Upper lobe of right lung (tissue), 1 donor: ENCODE measurements around the gene CATSPER3. TPM values are rescaled to one million over a fixed set of nuclear protein-coding genes. Genes with fewer than 3 reads are reported as not detected.

ENCODE experiments used
- ATAC-seq: fragments of 200-7000 bp; cut with Tn5 transposase; one replicate; pipeline ENCODE4 v1.9.1; 2020; ENCODE audit warnings: mild to moderate bottlenecking, moderate library complexity
- DNase-seq: peaks from one replicate; pipeline ENCODE4 v3.0.0-alpha.2; 2020
- H3K27ac ChIP-seq: fragments of 200-600 bp; one replicate; pipeline ENCODE4 v1.8.0; 2022
- H3K27me3 ChIP-seq: fragments of 200-600 bp; one replicate; pipeline ENCODE4 v1.8.0; 2022; ENCODE audit warnings: mild to moderate bottlenecking
- H3K36me3 ChIP-seq: fragments of 200-600 bp; one replicate; pipeline ENCODE4 v1.8.0; 2022
- H3K4me1 ChIP-seq: fragments of 200-600 bp; one replicate; pipeline ENCODE4 v1.8.0; 2022
- H3K4me3 ChIP-seq: fragments of 200-600 bp; one replicate; pipeline ENCODE4 v1.8.0; 2022; ENCODE audit warnings: mild to moderate bottlenecking
- H3K9me3 ChIP-seq: fragments of 200-600 bp; one replicate; pipeline ENCODE4 v1.8.0; 2022
- intact Hi-C: fragments of 100-400 bp; cut with DNase I; formaldehyde crosslinking; loops from one replicate; pipeline ENCODE4 v1.11.0; 2022
- total RNA-seq: library from RNA; stranded (reverse); fragmentation: NEBNext Ultra II Directional; extraction: Animal tissue kit (Norgen Biotek cat#: 25700); gene quantifications from one replicate; pipeline ENCODE4 v1.2.1, GENCODE V29; 2021
- TF ChIP-seq, protein P1 (sequence below): fragments of 200-600 bp; IDR thresholded peaks from one replicate; pipeline ENCODE4 v1.8.0; 2022; ENCODE audit warnings: antibody characterized with exemption
- donor health status: DM: no; HTN: yes; CAD: no; lungs with severe emphysema.

Gene CATSPER3
- total RNA-seq, 1 donor from 2014 or later = 0.87 TPM

DNA sequence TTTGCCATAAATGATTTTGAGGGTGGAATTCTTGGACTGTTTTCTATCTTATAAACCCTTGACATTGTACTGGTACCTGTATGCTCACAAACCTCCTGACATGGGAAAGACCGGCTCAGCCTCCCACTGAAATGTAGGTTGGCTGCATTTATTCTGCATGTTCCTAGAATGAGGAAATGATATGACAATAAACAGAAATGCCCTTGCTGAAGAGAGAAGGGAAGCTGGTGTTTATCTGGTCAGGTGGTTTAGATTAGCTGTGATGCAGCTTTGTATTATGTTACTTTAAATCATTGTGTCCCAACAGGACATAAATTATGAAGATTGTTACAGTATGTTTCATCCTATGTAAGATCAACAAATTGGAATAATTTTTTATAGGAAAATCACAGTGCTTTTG lies 23.1 kb upstream of the CATSPER3 start:
- TF ChIP-seq, protein P1, sequence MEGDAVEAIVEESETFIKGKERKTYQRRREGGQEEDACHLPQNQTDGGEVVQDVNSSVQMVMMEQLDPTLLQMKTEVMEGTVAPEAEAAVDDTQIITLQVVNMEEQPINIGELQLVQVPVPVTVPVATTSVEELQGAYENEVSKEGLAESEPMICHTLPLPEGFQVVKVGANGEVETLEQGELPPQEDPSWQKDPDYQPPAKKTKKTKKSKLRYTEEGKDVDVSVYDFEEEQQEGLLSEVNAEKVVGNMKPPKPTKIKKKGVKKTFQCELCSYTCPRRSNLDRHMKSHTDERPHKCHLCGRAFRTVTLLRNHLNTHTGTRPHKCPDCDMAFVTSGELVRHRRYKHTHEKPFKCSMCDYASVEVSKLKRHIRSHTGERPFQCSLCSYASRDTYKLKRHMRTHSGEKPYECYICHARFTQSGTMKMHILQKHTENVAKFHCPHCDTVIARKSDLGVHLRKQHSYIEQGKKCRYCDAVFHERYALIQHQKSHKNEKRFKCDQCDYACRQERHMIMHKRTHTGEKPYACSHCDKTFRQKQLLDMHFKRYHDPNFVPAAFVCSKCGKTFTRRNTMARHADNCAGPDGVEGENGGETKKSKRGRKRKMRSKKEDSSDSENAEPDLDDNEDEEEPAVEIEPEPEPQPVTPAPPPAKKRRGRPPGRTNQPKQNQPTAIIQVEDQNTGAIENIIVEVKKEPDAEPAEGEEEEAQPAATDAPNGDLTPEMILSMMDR = no peak
- Histone ChIP-seq H3K27me3 (no peaks in the 10 kb centered on the region), H3K27ac (no peak overlapping the region), H3K4me1 (no peaks in the 10 kb centered on the region), H3K4me3 (no peak overlapping the region), H3K36me3 (no peaks in the 10 kb centered on the region), H3K9me3 (no peaks in the 10 kb centered on the region)
- DNase-seq (no peak), ATAC-seq (no peak)
- intact Hi-C loops = no loop called here

DNA sequence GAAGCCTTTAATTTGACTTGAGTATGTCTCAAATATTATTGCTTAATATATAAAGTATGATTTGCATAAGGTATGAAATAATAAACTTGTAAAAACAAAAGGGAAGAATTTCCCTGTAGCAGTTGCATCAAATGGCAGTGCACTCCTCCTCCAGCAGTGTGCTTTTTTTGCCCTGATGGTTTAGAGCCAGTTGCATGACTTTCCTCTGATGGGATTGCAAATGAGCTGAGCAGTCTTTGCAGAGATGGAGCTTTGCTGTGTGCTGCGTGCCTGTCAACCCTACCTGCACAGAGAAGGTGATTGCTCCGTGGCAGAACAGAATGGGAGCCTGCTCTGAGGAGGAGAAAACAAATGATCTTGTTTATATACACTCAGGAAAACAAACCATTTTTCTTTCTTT lies 22.7 kb upstream of the CATSPER3 start:
- H3K27me3 ChIP-seq = no peaks in the 10 kb centered on the region
- no peak overlapping the region for H3K4me3 ChIP-seq
- intact Hi-C loops = no loop called here
- TF ChIP-seq, protein P1 = no peak
- H3K9me3 ChIP-seq = no peaks in the 10 kb centered on the region
- H3K4me1 ChIP-seq = no peaks in the 10 kb centered on the region
- ATAC-seq = no peak
- H3K27ac ChIP-seq = no peak overlapping the region
- no peaks in the 10 kb centered on the region for H3K36me3 ChIP-seq
- DNase-seq = no peak

DNA sequence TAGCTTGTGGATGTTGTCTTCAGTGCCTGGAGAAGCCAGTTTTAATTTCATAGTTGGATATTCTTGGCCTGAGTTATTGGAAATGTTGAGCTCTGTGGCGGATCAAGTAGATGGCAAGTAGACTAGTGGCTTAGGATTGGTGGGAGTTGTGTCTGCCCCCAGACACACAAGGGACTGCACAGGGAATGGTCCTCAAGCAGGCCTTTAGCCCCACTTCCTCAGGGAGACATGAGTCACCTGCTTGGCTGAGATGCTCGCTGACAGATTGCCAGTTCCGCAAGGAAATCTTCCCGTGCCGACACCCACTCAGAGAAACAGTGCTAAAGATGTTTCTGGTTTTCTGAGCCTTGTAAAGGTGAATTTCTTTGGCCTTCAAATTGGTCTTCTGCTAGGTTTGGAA lies 18.8 kb upstream of the CATSPER3 start:
- Histone ChIP-seq H3K9me3 (no peaks in the 10 kb centered on the region), H3K4me3 (no peak overlapping the region), H3K27ac (no peak overlapping the region), H3K4me1 (no peaks in the 10 kb centered on the region), H3K27me3 (no peaks in the 10 kb centered on the region), H3K36me3 (no peaks in the 10 kb centered on the region)
- intact Hi-C loops = no loop called here
- TF ChIP-seq, protein P1 = no peak
- DNase-seq (no peak), ATAC-seq (no peak)

DNA sequence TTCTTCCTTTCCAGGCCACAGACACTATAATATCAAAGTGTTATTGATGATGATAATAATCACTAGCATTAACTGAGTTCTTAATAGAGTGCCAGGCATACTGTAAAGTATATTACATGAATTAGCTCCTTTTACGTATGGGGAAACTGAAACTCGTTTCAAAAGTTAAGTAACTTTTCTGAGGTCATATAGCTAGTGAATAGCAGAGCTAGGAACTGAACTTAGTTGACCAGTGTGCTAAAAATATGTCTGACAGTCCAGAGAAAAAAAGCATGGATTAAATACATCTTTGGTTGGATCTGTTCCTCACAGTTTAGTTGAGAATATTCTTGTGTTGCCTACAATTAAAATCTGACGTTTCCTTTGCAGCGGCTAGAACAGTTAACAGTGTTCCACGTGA lies 18.4 kb upstream of the CATSPER3 start:
- TF ChIP-seq, protein P1 = no peak
- no peak overlapping the region for H3K4me3 ChIP-seq
- no peak for ATAC-seq
- no peak overlapping the region for H3K27ac ChIP-seq
- no peaks in the 10 kb centered on the region for H3K27me3 ChIP-seq
- H3K9me3 ChIP-seq = no peaks in the 10 kb centered on the region
- no peaks in the 10 kb centered on the region for H3K36me3 ChIP-seq
- H3K4me1 ChIP-seq = no peaks in the 10 kb centered on the region
- intact Hi-C loops = no loop called here
- DNase-seq = no peak

DNA sequence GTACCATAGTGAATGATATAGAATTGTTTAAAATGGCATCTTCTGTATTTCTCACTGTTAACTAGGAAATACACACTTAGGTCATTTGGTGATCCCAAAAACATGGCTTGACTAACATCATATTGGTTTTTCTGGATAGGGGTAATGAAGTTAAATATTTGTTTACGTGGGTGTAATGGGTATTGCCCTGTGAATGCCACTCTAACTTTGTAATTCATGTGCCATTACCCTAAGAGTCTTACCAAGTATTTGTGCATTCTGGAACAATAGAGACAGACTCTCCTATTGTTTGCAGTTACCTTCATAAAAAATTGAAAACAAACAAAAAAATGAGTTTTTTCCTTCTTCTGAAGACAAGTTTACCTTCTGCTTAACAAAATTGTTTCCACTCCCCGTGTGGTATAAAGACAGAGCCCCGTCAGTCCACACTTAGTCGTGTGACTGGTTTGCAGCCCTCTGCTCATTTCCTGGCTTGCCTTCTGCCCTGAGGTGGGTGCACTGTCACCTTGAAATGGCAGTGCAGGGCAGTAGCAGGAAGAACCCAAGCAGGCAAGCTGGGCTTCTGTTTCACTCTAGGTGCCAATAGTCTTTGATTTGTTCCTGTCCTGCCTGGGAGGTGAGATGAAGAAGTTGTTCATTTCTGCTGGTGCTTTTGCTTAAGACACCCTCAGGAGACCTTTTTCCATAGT lies 9.6 kb upstream of the CATSPER3 start:
- Histone ChIP-seq H3K27ac (no peak overlapping the region), H3K36me3 (peaks cover 16% of the 10 kb centered on the region), H3K9me3 (no peaks in the 10 kb centered on the region), H3K4me1 (no peaks in the 10 kb centered on the region), H3K4me3 (no peak overlapping the region), H3K27me3 (no peaks in the 10 kb centered on the region)
- DNase-seq (no peak), ATAC-seq (no peak)
- intact Hi-C loops = no loop called here
- TF ChIP-seq, protein P1 = no peak

DNA sequence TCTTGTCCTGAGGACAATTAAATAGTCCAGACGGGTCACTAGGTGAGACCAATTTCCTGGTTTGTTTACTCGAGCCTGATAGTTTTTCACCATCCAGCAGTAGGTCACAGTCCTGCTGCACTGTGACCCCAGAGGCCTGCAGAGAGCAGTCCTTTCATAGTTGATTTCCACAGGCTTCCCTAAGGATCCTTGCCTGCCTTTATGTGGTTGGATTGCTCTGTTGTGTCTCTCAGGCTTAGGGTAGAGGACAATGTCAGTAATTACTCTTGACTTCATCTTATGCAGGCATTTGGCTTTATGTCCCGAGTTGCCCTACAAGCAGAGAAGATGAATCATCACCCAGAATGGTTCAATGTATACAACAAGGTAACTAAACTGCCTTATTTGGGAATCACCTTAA lies 9.0 kb upstream of the CATSPER3 start:
- intact Hi-C loops = no loop called here
- DNase-seq = no peak
- no peak for ATAC-seq
- H3K9me3 ChIP-seq = no peaks in the 10 kb centered on the region
- H3K4me1 ChIP-seq = no peaks in the 10 kb centered on the region
- peaks cover 16% of the 10 kb centered on the region for H3K36me3 ChIP-seq
- H3K4me3 ChIP-seq = no peak overlapping the region
- TF ChIP-seq, protein P1 = no peak
- no peak overlapping the region for H3K27ac ChIP-seq
- H3K27me3 ChIP-seq = no peaks in the 10 kb centered on the region
